ENCODE measurements around the gene RORC.
"Not testable (repeated sequence)": the region's sequence is repeated elsewhere in the genome, so short reads cannot be mapped to it uniquely, and the experiment has no call there.

Gene RORC

DNA sequence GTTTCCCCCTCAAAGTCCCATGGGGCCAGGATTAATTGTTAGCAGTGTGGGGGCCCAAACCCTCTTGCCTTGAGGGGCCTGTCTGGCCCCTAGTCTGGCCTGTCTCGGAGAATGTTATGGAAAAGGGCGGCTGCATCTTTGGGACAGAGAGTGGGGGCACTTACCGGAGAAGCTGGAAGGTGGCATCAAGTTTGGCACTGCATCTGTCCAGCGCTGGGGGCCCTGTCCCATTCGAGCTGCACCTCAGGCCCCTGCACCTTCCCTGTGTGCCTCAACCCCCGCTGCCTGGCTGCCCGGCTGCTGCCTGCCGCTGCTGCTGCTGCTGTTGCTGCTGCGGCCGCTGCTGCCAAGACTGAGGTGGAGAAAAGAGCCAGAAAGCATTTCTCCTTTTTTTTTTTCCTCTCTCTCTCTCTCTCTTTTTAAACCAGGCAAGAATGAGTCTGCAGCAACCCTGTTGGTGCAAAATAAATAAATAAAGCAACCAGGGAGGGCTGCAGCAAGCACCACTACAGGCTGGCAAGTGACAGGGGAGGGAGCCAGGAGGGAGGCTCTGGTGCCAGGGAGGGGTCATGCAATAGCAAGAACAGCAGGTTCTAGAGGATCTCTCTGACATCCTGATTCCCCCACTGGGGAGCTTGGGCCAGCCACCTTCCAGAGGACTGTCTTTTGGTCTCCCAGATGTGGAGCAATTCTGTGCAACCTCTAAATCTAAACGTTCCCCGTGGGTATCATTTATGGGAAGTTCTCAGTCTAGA lies 26.4 kb downstream of the RORC start, which contains the start of gene LINGO4:
LINGO4 (minus strand) TSS at position 354 of the 755 bp plus-strand sequence. CDS start 2,715 bp downstream, outside the sequence.
- DNase-seq (ENCODE audit: low spot score), result no peak

DNA sequence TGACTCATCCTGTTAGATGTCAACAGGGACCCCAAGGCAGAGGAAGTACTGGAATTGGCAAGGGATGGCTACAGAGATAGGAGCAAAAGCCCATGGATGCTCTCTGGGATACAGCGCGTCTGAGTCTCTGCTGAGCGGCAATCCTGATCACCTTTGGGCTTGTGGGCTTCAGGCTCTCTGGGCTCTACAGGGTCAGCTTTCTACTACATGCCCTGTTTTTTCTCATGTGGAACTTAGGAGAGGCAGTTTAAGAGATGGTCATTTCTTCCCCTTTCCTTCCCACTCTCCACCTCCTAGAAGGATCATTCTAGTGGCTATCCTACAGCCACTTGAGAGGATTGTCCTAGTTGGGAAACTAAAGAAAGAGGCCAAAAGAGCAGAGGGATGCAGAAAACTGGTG lies 27.7 kb downstream of the RORC start:
- no peak for DNase-seq (ENCODE audit: low spot score)

DNA sequence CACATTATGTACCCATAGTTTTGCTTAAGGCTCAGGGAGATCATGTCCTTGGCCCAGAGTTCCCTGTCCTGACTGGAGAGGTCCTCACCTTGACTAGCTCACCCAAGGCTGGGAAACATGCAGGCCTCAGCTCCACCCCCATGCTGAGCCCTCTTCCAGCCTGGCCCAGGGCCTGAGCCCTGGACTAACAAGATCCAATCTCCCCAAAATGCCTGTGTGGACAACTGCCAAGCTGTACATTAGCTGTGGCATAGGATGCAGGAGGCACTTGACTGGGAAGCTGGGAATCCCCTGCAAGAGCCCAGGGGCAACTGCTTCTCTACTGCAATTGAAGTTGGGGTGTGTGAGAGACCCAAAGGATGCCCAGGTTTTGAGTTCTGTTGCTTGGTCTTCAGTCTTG lies 28.4 kb downstream of the RORC start:
- DNase-seq (ENCODE audit: low spot score), result no peak

DNA sequence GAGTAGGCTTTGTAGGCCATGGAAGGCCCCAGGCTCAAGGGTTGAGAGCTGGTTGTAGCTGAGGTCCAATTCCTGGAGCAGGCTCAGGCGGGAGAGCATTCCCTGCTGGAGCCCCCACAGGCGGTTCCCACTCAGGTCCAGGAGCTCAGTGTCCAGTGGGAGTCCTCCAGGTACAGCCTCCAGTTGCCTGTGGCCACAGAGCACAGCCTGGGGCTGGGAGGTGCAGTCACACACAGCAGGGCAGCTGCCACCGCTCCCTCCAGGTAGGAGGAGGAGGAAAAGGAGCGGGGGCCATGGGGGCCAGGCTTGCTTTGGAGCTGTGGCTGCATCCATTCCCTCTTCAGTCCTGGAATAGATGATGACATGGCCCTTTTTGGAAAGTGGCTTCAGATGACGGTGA lies 29.2 kb downstream of the RORC start:
- DNase-seq (ENCODE audit: low spot score), result no peak

DNA sequence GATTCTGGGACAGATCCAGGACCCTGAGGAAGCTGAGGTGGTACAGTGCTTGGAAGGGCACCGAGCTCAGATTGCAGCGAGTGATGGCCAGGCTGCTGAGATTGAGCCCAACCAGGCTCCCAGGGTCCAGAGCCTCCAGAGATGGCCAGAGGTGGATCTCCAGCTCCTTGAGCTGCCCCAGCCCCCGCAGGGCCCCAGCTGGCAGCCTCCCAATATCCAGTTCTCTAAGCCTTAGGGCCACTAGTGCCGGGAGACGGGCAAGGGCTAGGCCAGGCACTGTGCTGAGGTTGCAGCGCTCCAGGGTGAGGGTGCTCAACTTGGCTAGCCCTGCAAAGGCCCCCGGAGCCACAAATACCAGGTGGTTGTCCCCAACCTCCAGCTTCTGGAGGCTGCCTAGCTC lies 29.8 kb downstream of the RORC start:
- no peak for DNase-seq (ENCODE audit: low spot score)

DNA sequence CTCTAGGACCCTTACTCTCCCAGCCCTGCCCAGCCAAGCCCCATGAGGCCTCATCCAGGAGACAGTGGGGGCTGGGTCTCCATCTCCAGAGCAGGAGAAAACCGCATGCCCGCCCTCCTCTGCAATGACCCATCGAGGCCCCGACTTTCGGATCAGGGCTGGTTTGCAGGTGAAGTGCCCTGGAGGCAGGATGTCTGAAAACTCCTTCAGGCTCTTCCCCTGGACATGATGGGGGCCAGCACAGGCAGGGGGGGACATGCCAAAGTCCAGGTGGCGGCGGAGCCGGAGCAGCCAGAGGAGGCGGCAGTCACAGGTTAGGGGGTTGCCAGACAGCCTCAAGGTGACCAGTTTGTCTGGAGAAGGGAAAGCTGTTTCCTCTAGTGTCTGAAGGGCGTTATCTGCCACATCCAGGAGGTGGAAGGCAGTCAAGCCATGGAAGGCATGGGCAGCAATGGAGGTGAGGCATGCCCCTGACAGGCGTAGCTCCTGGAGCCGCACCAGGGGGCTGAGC lies 30.2 kb downstream of the RORC start:
- DNase-seq (ENCODE audit: low spot score), result no peak

DNA sequence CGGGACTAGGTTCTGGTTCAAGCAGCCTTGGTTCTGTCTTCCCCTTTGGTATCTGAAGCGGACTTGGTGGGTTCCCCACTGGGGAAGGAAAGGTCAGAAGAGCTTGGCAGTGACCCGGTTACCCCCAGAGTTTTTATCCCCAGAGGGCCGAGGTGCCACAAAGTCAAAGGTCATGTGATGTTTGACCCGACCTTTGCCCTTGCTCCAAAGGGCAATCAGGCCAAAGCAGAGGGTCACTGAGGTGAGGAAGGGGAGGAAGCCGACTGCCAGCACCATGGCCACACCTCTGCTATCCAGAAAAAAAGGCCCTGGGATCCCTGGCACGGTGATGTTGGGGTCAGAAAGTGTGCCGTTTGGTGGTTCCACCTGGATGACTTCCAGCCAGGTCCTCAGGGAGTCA lies 30.8 kb downstream of the RORC start:
- DNase-seq (ENCODE audit: low spot score), result no peak

DNA sequence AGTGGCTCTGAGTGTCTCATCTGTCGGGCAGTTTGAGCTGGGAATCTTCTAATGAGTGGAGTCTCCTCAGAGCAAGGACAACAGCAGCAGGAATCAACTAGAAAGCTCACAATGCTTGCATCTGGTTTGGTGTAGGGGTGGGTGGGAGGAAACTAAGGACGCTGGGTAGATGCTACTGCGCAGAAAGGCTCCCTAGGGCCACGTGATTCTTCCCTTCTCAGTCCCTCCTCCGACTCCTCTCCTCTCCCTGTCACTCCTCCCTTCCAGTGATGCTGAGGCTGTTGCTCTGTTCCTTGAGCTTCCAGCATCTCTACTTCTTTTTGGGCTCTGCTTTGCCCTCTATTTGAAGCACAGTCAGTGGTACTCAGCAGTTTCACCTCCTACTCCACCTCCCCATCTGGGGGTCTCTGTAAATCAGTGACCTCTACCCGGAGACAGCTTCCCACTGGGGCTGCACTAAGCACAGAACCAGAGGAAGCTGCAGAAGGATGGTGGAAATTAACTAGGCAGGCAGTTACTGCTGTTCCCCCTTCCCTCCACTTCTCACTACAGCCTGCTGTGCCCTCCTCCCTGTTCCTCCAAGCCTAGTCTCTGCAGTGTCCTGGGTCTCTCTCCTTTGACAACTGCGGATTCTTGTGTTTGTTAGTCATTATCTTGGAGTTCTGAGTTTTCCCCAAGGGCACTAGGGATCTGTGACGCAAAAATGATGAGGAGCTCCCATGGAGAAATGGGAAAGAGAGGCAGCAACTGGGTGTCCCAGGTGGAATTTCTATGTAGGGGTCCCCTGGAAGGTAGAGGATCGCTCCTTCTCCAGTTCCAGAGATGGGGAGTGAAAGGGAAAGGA lies 32.2 kb downstream of the RORC start:
- DNase-seq (ENCODE audit: low spot score), result no peak

DNA sequence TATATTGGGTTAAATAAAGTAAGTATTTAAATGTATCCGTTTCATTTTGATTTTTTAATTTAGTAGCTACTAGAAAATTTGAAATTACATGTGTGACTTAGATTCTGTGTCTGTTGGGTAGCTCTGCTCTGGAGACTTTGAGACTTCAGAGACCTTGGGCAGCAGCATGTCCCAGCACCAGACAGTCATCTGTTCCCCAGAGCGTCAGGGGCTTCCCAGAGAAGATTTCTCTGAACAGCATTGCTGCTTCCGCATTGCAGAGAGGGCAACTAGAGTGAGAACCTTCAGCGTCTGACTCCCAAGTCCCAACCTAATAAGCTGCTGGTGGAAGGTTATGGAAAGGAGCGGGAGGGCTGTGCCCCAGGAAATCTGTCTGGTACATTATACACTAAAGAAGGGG lies 33.0 kb downstream of the RORC start:
- no peak for DNase-seq (ENCODE audit: low spot score)

DNA sequence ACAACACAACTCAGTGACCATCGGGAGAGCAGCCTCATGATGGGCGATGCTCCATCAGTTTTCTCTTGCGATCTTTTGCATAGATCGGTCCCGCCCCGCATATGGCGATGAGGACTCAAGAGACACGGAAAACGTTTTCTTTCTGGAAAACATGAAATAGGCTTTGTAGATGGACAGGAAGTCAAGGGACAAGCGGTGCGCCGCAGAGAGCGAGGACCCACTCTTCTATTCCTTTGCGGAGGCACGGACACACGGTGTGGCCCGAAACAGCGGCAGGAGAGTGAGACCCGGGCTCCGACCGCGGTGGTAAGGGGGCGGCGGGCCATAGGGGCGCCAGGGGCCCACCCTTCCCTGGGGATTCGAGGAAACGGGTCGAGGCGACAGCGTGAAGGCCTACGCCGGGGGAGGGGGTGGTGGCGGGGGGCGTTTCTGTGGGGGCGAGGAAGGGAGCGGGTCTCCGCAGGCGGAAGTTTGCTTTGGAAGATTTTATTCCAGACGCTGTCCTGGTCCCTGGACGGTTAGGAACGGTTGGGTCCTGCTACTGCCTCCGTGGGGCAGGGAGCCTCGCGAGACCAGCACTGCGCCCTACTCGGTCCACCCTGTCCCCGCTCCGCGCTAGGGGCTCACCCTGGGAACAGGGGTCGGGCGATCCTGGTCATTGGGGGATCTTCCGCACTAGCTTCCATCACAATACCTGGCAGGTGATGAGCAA lies 40.5 kb downstream of the RORC start:
- DNase-seq (ENCODE audit: low spot score), result no peak

DNA sequence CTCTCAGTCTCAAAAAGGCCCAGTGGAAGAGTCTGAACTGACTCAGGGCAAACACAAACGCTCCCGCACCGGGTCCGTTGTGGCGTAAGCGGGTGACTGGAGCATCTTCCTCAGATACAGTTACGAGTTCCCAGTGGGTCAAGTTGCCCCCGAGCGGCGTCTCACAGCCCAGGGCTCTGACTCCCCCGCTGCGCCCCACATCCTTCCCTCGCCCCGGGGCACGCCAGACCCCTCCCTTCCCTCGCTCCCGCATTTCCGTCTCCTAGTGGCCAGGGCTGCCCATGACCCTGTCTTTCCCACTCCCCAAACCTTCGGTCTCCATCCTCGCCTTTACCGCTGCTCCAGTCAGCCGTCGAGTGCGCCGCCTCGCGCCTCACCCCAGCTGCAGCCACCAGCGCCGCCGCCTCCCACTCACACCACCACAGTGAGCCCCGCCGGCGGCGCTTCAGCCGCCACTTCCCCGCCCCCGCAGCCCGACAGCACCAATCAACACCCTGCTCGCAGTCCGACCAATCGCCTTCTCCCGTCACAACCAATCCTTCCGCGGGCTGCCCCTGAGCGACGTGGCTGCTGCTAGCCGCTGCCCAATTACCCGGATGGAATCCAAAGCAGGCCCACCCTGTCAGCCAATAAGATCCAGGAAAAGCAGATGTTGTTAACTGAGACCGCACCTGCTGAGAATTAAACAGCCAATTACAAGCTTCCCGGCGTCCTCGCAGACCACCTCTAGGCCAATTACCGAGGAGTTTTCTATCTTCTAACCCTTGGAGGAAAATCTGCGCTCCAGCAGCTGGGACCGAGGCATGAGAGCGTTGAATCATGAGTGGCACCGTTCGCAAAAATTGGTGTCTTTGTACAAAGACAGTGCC lies 41.3 kb downstream of the RORC start, which contains the start of gene TDRKH:
TDRKH (minus strand) TSS at position 430 of the 869 bp plus-strand sequence. CDS start 7,478 bp downstream, outside the sequence.
- DNase-seq (ENCODE audit: low spot score), result peak; percentile 99

DNA sequence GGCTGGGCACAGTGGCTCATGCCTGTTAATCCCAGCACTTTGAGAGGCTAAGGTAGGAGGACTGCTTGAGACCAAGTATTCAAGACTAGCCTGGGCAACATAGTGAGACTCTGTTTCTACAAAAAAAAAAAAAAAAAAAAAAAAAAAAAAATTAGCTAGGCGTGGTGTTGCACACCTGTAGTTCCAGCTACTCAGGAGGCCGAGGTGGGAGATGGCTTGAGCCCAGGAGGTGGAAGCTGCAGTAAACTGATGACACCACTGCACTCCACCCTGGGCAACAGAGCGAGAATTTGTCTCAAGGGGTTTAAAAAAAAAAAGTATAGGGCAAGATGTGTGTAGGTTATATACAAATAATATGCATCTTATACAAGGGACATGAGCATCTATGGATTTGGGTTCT lies 43.9 kb downstream of the RORC start:
- DNase-seq (ENCODE audit: low spot score), result no peak

DNA sequence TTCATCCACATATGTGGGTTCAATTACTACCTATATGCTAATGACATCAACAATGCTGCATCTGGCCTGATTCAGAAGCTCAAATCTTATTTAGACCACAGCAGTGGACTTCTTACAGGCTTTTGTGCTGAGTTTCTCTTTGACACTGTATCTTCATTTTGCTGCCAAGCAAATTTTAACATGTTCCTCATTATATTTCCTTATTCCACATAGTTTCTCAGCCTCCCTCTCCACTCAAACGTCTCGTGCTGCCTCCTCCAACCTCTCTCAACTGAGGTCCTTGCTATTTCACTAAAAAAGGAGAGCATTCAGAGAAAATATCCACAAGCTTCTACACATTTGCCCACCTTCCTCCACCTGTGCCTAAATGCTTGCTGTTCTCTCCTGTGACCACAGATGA lies 47.8 kb downstream of the RORC start:
- no peak for DNase-seq (ENCODE audit: low spot score)

DNA sequence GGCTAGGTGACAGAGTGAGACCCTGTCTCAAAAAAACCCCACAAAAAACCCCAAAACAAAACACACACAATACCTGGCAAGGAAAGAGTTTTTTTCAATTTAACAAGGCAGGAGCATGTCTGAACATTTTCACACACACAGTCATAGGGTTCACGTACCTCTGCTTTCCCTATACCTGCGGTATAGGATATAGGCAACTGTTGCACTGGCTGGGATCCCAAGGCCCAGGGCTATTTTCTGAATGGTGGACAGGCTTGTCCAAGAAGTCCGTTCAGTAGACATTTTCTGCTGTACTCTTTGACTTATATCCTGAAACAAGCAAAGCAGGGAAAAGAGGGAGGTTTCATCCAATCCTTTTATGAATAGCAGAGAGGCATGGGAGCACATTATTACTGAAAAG lies 48.9 kb downstream of the RORC start:
- no peak for DNase-seq (ENCODE audit: low spot score)

DNA sequence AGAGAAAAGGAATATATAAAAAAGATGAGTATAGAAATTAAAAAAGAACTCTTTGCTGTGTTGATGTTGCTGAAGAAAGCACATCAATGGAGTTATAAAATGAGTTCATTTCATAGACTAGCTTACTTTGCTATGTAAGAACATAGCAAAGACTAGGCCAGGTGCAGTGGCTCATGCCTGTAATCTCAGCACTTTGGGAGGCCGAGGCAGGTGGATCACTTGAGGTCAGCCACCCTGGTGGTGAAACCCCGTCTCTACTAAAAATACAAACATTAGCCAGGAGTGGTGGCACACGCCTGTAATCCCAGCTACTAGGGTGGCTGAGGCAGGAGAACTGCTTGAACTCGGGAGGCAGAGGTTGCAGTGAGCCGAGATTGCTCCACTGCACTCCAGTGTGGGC lies 49.6 kb downstream of the RORC start:
- not testable (repeated sequence) for DNase-seq (ENCODE audit: low spot score)

DNA sequence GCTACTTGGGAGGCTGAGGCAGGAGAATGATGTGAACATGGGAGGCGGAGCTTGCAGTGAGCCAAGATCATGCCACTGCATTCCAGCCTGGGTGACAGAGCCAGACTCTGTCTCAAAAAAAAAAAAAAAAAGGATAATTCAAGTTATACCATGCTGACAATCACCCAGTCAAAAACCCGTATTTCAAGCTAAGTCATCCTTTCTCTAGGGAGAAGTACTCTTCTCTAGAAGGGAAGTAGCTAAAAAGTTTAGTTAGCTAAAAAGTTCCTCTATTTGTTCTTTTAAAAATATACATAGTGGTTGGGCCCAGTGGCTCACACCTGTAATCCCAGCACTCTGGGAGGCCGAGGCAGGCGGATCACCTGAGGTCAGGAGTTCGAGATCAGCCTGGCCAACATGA lies 50.9 kb downstream of the RORC start:
- DNase-seq (ENCODE audit: low spot score), result not testable (repeated sequence)

DNA sequence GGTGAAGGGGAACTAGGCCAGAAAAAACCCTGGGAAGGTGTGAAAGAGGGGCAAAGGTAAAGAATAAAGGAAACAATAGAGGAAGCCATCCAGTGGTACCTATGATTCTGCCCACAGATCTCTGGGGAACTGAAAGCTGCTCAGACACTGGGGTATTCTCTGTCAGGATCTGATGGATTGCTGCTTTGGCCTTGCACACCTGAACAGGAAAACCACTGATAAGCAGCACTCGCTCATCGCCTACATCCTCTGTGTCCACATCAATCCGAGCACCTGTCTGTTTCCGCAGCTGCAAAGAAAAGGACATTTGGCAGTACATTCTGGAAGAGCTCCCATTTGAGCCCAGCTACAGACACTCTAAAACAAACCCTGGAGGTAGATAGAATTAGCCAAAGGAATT lies 51.8 kb downstream of the RORC start:
- DNase-seq (ENCODE audit: low spot score), result no peak

DNA sequence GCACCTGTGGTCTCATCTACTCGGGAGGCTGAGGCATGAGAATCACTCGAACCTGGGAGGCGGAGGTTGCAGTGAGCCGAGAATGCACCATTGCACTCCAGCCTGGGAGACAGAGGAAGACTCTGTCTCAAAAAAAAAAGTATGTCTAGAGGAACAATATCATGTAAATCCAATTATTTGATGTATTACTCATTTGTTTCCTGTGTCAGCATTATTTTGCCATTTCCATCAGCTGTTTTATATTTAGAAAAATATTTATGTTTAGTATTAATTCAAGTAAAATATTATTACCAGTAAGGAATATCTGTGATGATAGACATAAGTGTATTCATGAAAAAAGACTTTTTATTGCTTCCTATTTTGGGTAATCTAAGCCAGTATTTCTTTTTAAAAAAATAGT lies 54.3 kb downstream of the RORC start:
- no peak for DNase-seq (ENCODE audit: low spot score)

DNA sequence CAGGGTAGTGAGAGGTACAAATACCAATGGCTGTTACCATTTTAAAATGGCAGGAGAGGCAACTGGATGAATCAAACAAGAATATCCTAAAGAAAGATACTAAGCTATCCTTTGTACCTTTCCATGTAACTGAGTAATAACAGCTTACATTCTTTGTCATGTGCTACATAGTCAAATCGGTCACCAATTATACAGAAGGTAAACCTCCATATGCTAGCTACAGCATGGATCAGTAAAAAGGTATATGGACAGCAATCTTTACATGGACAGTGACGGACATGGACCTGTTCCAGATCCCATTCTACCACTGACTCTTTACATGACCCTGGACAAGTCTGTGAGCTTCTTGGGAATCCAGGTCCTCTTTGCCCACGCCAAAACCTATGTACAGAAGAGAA lies 54.9 kb downstream of the RORC start:
- no peak for DNase-seq (ENCODE audit: low spot score)

DNA sequence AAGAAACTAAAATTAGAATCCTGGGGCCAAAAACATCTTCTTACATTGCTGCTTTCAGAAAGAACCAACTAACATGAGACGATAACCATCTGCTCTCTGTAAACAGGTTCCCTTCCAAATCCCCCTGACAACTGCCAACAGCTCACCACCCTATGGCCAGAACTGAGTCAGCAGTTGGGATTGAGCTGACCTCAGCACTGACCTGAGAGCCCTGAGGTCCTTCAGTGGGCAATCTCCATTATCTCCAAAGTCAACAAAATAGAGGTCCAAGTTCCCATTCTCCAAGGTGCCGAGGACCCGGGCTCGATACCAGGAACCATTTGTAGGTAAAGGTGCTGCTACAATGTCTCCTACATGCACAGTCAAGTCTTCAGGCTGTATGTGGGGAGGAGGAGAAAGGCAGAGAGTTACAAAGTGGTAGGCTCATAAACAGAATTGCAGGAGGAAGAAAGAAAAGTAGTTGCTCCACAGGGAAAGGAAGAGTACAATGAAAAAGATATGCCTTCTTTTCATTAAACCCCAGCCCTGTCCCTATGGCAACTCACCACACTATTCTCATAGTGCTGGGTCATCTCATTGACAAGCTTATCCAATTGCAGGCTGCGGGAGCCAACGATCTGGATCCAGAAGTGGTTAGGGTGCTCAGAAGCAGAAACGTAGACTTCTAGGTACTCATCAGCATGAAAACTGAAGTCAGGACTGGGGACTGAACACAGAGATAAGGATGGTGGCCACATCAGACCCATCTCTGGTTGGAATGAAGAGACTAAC lies 55.5 kb downstream of the RORC start:
- no peak for DNase-seq (ENCODE audit: low spot score)
